HG03457 (cell line): Measurements from ENCODE around the gene SGIP1.
A peak's percentile ranks its signal among the peaks of the same experiment; 100 is the strongest.
"Not testable (repeated sequence)": the region's sequence is repeated elsewhere in the genome, so short reads cannot be mapped to it uniquely, and the experiment has no call there.

Source experiments
- ATAC-seq: cut with Tn5 transposase; IDR thresholded peaks from one replicate; pipeline ENCODE4 v1.9.1; 2021; ENCODE audit warnings: moderate number of reproducible peaks; ENCODE audit not compliant: unreplicated experiment

The SGIP1 gene

GRCh38 chr1:66761221-66761620, 227.3 kb downstream of the SGIP1 start:
- ATAC-seq, result no peak

- ATAC-seq, result peak; percentile 63
Observed at GRCh38 chr1:66764994-66765578, 231.1 kb downstream of the SGIP1 start.

GRCh38 chr1:66767626-66768025, 233.7 kb downstream of the SGIP1 start:
- ATAC-seq, result no peak

DNA sequence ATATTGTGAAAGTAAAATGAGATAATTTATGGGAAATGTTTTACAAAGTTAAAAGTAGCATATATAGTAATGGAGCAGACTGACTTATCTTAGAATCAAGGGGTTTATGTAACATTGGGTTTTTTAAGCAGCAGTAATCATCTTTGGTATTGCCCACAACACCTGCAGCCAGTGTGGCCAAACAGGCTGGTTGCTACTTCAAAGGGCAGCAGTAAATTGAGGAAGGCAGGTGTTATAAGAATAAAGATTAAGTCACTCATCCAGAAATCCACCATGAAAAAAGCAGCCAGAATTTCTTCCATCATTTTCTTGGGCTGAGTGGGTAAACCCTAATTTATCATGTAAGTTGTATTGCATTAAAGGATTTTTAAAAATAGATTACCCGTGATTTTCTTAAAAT, 235.0 kb downstream of the SGIP1 start:
- no peak for ATAC-seq

DNA sequence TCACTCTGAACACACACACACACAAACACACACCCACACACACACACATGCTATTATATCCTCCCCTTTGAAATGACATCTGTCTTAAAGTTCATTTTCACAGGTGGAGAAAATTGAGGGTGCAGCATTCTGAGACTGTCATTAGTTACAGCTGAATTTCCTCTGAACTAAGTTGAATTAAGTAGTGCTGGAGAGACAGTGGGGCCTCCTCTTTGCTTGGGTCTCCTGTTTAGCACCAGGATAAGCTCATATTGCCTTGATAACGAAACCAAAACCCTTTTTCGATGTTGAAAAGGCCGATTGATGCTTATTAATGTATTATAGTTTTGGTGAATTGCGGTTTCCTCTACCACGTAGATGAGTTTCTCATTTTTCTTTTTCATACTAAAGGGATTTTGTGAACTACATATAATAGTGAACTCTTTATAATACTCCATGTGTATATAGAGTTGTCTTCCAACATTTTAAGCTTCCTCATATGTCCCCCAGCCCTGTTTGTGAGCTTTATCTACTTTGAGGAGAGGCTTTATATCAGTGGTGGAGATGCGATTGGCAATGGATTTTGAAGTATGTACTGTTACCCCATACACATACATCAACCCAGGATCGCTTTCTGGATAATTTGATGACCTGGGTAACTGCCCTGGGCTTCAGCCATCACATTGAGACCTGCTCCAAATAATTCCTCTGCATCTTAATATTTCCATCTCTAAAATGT, 235.7 kb downstream of the SGIP1 start:
- ATAC-seq, result no peak

GRCh38 chr1:66770240-66770639, 236.3 kb downstream of the SGIP1 start:
- ATAC-seq, result no peak

DNA sequence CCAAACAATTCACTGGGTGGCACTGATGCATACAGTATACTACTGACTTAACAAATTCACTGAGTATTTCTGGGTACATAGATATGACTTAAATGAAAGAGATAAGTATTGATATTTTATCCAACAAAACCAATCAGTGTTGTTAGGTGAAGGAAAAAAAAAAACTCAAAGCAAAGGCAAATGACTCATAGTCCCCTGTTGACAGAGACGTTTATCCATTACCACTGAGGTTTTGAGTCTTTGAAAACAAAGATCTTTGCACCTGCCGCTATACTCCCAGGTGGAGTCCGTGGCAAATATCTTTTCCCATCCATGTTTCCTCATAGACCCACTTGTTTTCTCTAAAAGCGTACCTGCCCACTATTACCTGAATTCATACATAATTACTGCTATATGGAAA, 236.7 kb downstream of the SGIP1 start:
- no peak for ATAC-seq

DNA sequence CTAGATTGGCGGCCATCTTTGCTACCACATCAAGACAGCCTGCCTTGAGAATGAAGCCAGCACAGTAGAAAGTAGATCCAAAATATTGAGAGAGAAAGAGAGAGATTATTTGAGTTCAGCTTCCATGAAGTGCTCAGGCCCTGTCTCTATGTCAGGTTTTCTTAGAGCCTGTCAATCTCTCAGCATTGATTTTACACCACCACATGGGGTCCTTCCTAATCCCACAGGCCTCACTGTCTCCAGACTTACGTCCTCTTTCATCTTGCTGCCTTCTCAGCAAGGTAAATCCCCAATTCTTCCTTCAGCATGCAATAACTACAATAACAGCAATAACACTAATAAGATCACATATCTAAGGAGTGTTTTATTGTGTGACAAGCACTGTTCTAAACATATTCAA, 239.3 kb downstream of the SGIP1 start:
- ATAC-seq, result no peak

DNA sequence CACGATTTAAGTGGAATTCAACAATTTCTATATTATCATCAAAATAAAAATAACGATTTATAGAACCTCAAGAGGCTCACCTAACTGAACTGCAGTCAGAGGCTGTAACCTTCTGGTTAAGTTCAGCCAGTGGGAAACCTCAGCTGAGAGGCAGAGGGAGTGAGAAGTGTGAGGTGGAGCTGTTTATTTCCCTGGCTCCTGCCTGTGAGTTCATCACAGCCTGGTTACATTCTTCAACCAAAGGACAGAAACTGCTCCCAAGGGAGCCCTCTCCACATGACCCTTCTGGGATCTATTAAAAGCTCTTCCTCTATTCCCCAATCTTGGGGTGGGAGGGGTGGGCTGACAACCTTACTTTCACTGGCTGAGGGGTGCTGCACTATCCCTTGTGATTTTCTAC, 240.5 kb downstream of the SGIP1 start:
- ATAC-seq, result no peak

GRCh38 chr1:66775646-66776045, 241.7 kb downstream of the SGIP1 start:
- ATAC-seq, result no peak

- no peak for ATAC-seq
Observed at GRCh38 chr1:66777831-66778230, 243.9 kb downstream of the SGIP1 start.

GRCh38 chr1:66778266-66778665, 244.3 kb downstream of the SGIP1 start:
- no peak for ATAC-seq

- ATAC-seq, result no peak
Observed at GRCh38 chr1:66778969-66779368, 245.0 kb downstream of the SGIP1 start.

DNA sequence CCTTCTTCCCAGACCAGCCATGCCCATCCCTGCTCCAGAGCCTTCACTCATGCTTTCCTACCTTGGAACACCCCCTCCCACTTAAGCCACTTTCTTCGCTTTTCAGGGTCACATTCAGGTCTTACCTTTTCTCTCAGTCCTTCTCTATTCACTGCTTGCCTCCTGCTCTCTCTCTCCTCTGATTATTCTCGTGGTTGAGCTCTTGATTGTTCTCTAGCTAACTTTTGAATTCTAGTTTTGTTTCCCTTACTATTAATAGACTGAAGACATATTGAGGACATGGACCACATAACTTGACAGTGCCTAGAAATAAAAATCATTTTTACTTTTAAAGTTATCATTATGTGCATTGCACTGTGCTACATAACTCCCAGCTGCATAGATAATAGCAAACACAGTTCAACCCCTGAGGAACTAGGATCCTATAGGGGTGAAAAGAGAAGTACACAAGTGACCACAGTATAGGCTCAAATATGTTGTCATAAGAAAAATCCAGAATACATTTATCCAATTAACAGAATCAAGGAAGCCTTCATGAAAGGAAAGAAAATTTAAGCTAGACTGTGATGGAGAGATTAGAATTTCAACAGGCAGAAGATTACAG, 245.6 kb downstream of the SGIP1 start:
- ATAC-seq, result no peak

DNA sequence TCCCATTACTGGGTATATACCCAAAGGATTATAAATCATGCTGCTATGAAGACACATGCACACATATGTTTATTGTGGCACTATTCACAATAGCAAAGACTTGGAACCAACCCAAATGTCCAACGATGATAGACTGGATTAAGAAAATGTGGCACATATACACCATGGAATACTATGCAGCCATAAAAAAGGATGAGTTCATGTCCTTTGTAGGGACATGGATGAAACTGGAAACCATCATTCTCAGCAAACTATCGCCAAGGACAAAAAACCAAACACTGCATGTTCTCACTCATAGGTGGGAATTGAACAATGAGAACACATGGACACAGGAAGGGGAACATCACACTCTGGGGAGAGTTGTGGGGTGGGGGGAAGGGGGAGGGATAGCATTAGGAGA, 251.8 kb downstream of the SGIP1 start:
- not testable (repeated sequence) for ATAC-seq

GRCh38 chr1:66787641-66788040, 253.7 kb downstream of the SGIP1 start:
- no peak for ATAC-seq

- peak; percentile 90 for ATAC-seq
Observed at GRCh38 chr1:66788231-66788939, 254.4 kb downstream of the SGIP1 start.

DNA sequence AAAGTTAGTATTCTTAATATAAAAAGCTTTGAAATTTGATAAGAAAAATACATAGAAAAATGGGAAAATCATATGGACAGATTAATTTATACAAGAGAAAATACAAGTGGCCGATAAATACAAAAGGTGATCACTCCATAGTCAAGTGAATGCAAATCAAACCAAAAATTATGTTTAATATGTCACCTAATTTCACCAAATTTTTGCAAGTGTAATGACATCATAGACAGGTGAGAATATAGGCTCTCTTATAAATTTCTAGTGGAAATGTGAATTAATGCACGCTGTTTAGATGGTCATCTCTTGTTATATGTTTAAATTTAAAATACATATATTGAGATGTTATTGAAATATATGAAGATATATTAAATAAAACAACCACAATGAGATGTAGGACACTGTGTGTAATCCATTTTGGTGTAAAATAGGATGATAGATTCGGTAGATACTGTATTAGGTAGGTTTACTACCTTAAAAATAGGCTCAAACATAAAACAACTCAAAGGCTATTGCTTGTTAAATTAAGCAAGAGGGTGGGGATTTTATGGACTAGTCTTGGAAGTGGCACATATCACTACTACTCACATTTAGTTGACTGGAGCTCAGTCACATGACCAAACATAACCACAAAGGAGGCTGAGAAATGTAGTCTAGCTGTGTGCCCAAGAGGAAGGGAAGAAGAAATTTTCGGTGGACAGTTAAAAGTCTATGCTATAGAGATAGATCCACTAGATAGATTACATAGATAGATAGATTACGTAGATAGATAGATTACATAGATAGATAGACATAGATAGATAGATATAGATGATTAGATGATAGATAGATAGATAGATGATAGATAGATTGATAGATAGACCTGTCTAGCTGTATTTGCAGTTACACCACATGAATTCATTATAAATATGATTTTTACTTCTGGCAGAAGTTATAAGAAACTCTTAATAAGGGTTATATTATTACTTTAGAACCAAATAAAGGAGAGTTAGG, 258.0 kb downstream of the SGIP1 start:
- ATAC-seq, result no peak

DNA sequence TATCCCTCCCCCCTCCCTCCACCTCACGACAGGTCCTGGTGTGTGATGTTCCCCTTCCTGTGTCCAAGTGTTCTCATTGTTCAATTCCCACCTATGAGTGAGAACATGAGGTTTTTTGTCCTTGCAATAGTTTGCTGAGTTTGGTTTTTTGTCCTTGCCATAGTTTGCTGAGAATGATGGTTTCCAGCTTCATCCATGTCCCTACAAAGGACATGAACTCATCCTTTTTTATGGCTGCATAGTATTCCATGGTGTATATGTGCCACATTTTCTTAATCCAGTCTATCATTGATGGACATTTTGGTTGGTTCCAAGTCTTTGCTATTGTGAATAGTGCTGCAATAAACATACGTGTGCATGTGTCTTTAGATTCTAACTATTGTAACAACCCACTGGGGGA, 261.9 kb downstream of the SGIP1 start:
- ATAC-seq, result not testable (repeated sequence)
